ENCODE data around the gene ADCY3.

Gene ADCY3

GRCh38 chr2:24818721-24819167, 101.3 kb downstream of the ADCY3 start:
- H3K4me2 ChIP-seq (ENCODE audit: low read length) = no peak overlapping the region
- H4K20me1 ChIP-seq (ENCODE audit: insufficient read depth, low read length) = no peaks in the 10 kb centered on the region
- H3F3A ChIP-seq (ENCODE audit: insufficient read depth, low read length) = no peaks in the 10 kb centered on the region
- H2AFZ ChIP-seq (ENCODE audit: low read length) = no peak overlapping the region
- H3K4me1 ChIP-seq (ENCODE audit: insufficient read depth, low read length, severe bottlenecking) = no peaks in the 10 kb centered on the region
- H3K9me2 ChIP-seq (ENCODE audit: low read depth, low read length) = no peaks in the 10 kb centered on the region
- H3K79me2 ChIP-seq (ENCODE audit: insufficient read depth, low read length) = peaks cover 1% of the 10 kb centered on the region; the same call in 1 of the 2 replicates
- no peak overlapping the region for H3K27ac ChIP-seq (ENCODE audit: low read depth, low read length, poor library complexity, severe bottlenecking)
- H3K27me3 ChIP-seq (ENCODE audit: insufficient read depth, low read length) = no peaks in the 10 kb centered on the region
- TF ChIP-seq CTCF (IDR thresholded peaks at IDR 0.05; ENCODE audit: low read length) (no peak), EZH2 (IDR thresholded peaks at IDR 0.05; ENCODE audit: borderline replicate concordance, low read length) (no peak)
- no peak overlapping the region for H3K4me3 ChIP-seq (ENCODE audit: low read depth, low read length, poor library complexity, severe bottlenecking)
- no peaks in the 10 kb centered on the region for H3K9me3 ChIP-seq (ENCODE audit: low read length)
- H3K36me3 ChIP-seq (ENCODE audit: insufficient read depth, low read length) = peaks cover 99% of the 10 kb centered on the region
- H3K9ac ChIP-seq (ENCODE audit: low read length) = no peak overlapping the region

- Histone ChIP-seq H3K9ac (ENCODE audit: low read length) (no peak overlapping the region), H3K27ac (ENCODE audit: low read depth, low read length, poor library complexity, severe bottlenecking) (no peak overlapping the region), H2AFZ (ENCODE audit: low read length) (no peak overlapping the region), H3K4me2 (ENCODE audit: low read length) (no peak overlapping the region), H3K4me1 (ENCODE audit: insufficient read depth, low read length, severe bottlenecking) (no peaks in the 10 kb centered on the region), H3F3A (ENCODE audit: insufficient read depth, low read length) (no peaks in the 10 kb centered on the region), H3K9me3 (ENCODE audit: low read length) (no peaks in the 10 kb centered on the region), H4K20me1 (ENCODE audit: insufficient read depth, low read length) (no peaks in the 10 kb centered on the region), H3K4me3 (ENCODE audit: low read depth, low read length, poor library complexity, severe bottlenecking) (no peak overlapping the region), H3K36me3 (ENCODE audit: insufficient read depth, low read length) (peaks cover 89% of the 10 kb centered on the region), H3K79me2 (ENCODE audit: insufficient read depth, low read length) (peaks cover 20% of the 10 kb centered on the region), H3K27me3 (ENCODE audit: insufficient read depth, low read length) (no peaks in the 10 kb centered on the region), H3K9me2 (ENCODE audit: low read depth, low read length) (no peaks in the 10 kb centered on the region)
- TF ChIP-seq CTCF (IDR thresholded peaks at IDR 0.05; ENCODE audit: low read length) = no peak
- TF ChIP-seq EZH2 (IDR thresholded peaks at IDR 0.05; ENCODE audit: borderline replicate concordance, low read length) = no peak
Measured at GRCh38 chr2:24816884-24817283, 103.2 kb downstream of the ADCY3 start.

DNA sequence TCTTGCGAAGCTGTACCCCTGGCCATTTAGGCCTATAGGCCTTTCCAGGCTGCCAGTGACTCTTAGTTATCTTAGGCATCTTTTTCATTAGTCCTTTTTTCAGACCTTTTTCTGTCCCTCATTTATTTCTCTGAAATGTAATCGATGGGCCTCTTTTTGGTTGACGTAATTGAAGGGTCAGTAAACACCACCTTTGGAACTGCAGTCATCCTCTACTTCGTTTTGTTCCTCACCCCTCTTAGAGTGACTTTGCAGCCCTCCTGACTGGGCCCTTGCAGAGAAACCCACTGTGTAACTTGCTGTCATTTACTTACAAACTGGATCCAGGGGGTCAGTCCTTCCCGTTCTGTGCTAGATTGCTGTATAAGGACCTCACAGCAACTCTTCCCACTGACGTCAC, 103.6 kb downstream of the ADCY3 start:
- Histone ChIP-seq H3F3A (ENCODE audit: insufficient read depth, low read length) (no peaks in the 10 kb centered on the region), H2AFZ (ENCODE audit: low read length) (no peak overlapping the region), H3K4me3 (ENCODE audit: low read depth, low read length, poor library complexity, severe bottlenecking) (no peak overlapping the region), H3K4me1 (ENCODE audit: insufficient read depth, low read length, severe bottlenecking) (no peaks in the 10 kb centered on the region), H3K9me2 (ENCODE audit: low read depth, low read length) (no peaks in the 10 kb centered on the region), H3K27me3 (ENCODE audit: insufficient read depth, low read length) (no peaks in the 10 kb centered on the region), H3K27ac (ENCODE audit: low read depth, low read length, poor library complexity, severe bottlenecking) (no peak overlapping the region), H3K9me3 (ENCODE audit: low read length) (no peaks in the 10 kb centered on the region), H4K20me1 (ENCODE audit: insufficient read depth, low read length) (no peaks in the 10 kb centered on the region), H3K9ac (ENCODE audit: low read length) (no peak overlapping the region), H3K79me2 (ENCODE audit: insufficient read depth, low read length) (peaks cover 23% of the 10 kb centered on the region), H3K36me3 (ENCODE audit: insufficient read depth, low read length) (peaks cover 87% of the 10 kb centered on the region), H3K4me2 (ENCODE audit: low read length) (no peak overlapping the region)
- no peak for TF ChIP-seq EZH2 (IDR thresholded peaks at IDR 0.05; ENCODE audit: borderline replicate concordance, low read length)
- no peak for TF ChIP-seq CTCF (IDR thresholded peaks at IDR 0.05; ENCODE audit: low read length)

All from OCI-LY1 (cell line).